CD14-positive monocyte (primary cell): ENCODE measurements around the gene CREBL2. TPM values are rescaled to one million over a fixed set of nuclear protein-coding genes. Genes with fewer than 3 reads are reported as not detected.
"Not testable (repeated sequence)": the region's sequence is repeated elsewhere in the genome, so short reads cannot be mapped to it uniquely, and the experiment has no call there.

Experiments used
- DNase-seq, 3 donors: peaks; one replicate each; pipeline ENCODE4 v3.0.0-alpha.2; 2011 to 2022
- H2AFZ ChIP-seq: 2 replicates; pipeline ENCODE4 v1.6.0; 2012; ENCODE audit warnings: mild to moderate bottlenecking, low read depth, low read length, inconsistent platforms; ENCODE audit not compliant: insufficient read depth, poor library complexity, severe bottlenecking
- H3K27ac ChIP-seq, 2 donors: 1 replicate in 1 of 2; 2 replicates in 1 of 2; pipeline ENCODE4 v1.5.1; 2012 to 2013; ENCODE audit warnings: low read length in 2 of 2, control low read depth in 1 of 2, inconsistent platforms in 1 of 2, low read depth in 1 of 2, mild to moderate bottlenecking in 1 of 2
- H3K27me3 ChIP-seq, 2 donors: one replicate each; pipeline versions ENCODE4 v1.6.0 to v1.6.1; 2011 to 2013; ENCODE audit warnings: low read length in 2 of 2; ENCODE audit not compliant: control insufficient read depth in 2 of 2, insufficient read depth in 2 of 2
- H3K36me3 ChIP-seq, 2 donors: replicated peaks in 1 of 2; 1 replicate in 1 of 2; 2 replicates in 1 of 2; pipeline versions ENCODE4 v1.5.1 to v1.6.1; 2012 to 2013; ENCODE audit warnings: low read length in 2 of 2, control low read depth in 1 of 2, inconsistent platforms in 1 of 2, mild to moderate bottlenecking in 1 of 2; ENCODE audit not compliant: insufficient read depth in 2 of 2, control insufficient read depth in 1 of 2
- H3K4me1 ChIP-seq, 2 donors: 1 replicate in 1 of 2; 2 replicates in 1 of 2; pipeline versions ENCODE4 v1.5.1 to v1.6.1; 2012 to 2013; ENCODE audit warnings: low read length in 2 of 2, control low read depth in 1 of 2, inconsistent platforms in 1 of 2, mild to moderate bottlenecking in 1 of 2, moderate library complexity in 1 of 2; ENCODE audit not compliant: insufficient read depth in 2 of 2, control insufficient read depth in 1 of 2
- H3K4me2 ChIP-seq: replicated peaks from 2 replicates; pipeline ENCODE3; 2012; ENCODE audit warnings: low read length, moderate library complexity, mild to moderate bottlenecking; ENCODE audit not compliant: poor library complexity, severe bottlenecking; ENCODE audit errors: extremely low read depth
- H3K4me3 ChIP-seq, 3 experiments: fragments of 200-600 bp in 1 of 3; sonication (generic) in 1 of 3; replicated peaks in 1 of 3; 1 replicate in 2 of 3; 2 replicates in 1 of 3; pipeline ENCODE4 v1.5.1; 2011 to 2013; ENCODE audit warnings: low read length in 3 of 3, mild to moderate bottlenecking in 3 of 3, control low read depth in 2 of 3, low read depth in 2 of 3, inconsistent platforms in 1 of 3, moderate library complexity in 1 of 3
- H3K79me2 ChIP-seq: 2 replicates; pipeline ENCODE4 v1.6.0; 2012; ENCODE audit warnings: mild to moderate bottlenecking, control low read depth, inconsistent platforms, low read length, moderate library complexity; ENCODE audit not compliant: insufficient read depth
- H3K9ac ChIP-seq: 2 replicates; pipeline ENCODE4 v1.6.0; 2017; ENCODE audit warnings: low read length, mild to moderate bottlenecking; ENCODE audit not compliant: insufficient read depth, poor library complexity, severe bottlenecking
- H3K9me3 ChIP-seq, 2 donors: replicated peaks in 1 of 2; 1 replicate in 1 of 2; 2 replicates in 1 of 2; pipeline versions ENCODE4 v1.5.1 to v1.6.1; 2012 to 2013; ENCODE audit warnings: low read length in 2 of 2, control low read depth in 1 of 2; ENCODE audit not compliant: control insufficient read depth in 1 of 2, insufficient read depth in 1 of 2
- H4K20me1 ChIP-seq: 2 replicates; pipeline ENCODE4 v1.6.0; 2012; ENCODE audit warnings: mild to moderate bottlenecking, low read length, control low read depth, moderate library complexity; ENCODE audit not compliant: insufficient read depth
- H3K27ac Mint-ChIP-seq, 7 donors: one replicate each; pipeline ENCODE4 v1.8.0; 2020; ENCODE audit warnings: mild to moderate bottlenecking in 7 of 7, mixed read lengths in 7 of 7, moderate library complexity in 6 of 7, inconsistent platforms in 2 of 7
- H3K27me3 Mint-ChIP-seq, 3 donors: one replicate each; pipeline ENCODE4 v1.8.0; 2021 to 2022; ENCODE audit warnings: low read depth in 3 of 3, mild to moderate bottlenecking in 3 of 3, mixed read lengths in 3 of 3, moderate library complexity in 3 of 3, inconsistent platforms in 1 of 3
- H3K36me3 Mint-ChIP-seq, 2 donors: one replicate each; pipeline ENCODE4 v1.8.0; 2020; ENCODE audit warnings: mixed read lengths in 2 of 2, inconsistent platforms in 1 of 2, mild to moderate bottlenecking in 1 of 2
- H3K4me1 Mint-ChIP-seq: one replicate; pipeline ENCODE4 v1.8.0; 2020; ENCODE audit warnings: mild to moderate bottlenecking, mixed read lengths
- H3K4me3 Mint-ChIP-seq, 2 donors: one replicate each; pipeline ENCODE4 v1.8.0; 2020; ENCODE audit warnings: mild to moderate bottlenecking in 2 of 2, mixed read lengths in 2 of 2, moderate library complexity in 1 of 2
- H3K9me3 Mint-ChIP-seq, 7 donors: one replicate each; pipeline ENCODE4 v1.8.0; 2020 to 2022; ENCODE audit warnings: mixed read lengths in 7 of 7, mild to moderate bottlenecking in 6 of 7, moderate library complexity in 6 of 7, inconsistent platforms in 2 of 7
- WGBS: methylation state at CpG from one replicate; pipeline ENCODE4 v1.1.5; 2013; ENCODE audit warnings: missing lambda C conversion rate; ENCODE audit not compliant: insufficient coverage; 5-methylcytosine and 5-hydroxymethylcytosine counted together
- intact Hi-C, 2 donors: fragments of 100-400 bp; cut with micrococcal nuclease; formaldehyde crosslinking; loops; one replicate each; pipeline versions ENCODE4 v1.15.0 to v1.15.1; 2023
- polyA plus RNA-seq, 3 donors: library from polyadenylated mRNA; depleted of rRNA in 1 of 3; unstranded in 2 of 3; stranded (reverse) in 1 of 3; fragments of 300-500 nt in 2 of 3; fragments of >200 nt in 1 of 3; fragmentation: Illumina TruSeq in 2 of 3; gene quantifications; 1 replicate in 2 of 3; 2 replicates in 1 of 3; pipeline ENCODE4 v1.2.3, GENCODE V29; 2012 to 2021
- TF ChIP-seq, protein P1 (sequence below): fragments of 200-600 bp; IDR thresholded peaks from one replicate; pipeline ENCODE4 v1.8.0; 2022; ENCODE audit warnings: antibody characterized with exemption, mild to moderate bottlenecking

CREBL2 gene
- polyA plus RNA-seq, 3 donors, result 14.4 to 45.9 (median 38.2) TPM

DNA sequence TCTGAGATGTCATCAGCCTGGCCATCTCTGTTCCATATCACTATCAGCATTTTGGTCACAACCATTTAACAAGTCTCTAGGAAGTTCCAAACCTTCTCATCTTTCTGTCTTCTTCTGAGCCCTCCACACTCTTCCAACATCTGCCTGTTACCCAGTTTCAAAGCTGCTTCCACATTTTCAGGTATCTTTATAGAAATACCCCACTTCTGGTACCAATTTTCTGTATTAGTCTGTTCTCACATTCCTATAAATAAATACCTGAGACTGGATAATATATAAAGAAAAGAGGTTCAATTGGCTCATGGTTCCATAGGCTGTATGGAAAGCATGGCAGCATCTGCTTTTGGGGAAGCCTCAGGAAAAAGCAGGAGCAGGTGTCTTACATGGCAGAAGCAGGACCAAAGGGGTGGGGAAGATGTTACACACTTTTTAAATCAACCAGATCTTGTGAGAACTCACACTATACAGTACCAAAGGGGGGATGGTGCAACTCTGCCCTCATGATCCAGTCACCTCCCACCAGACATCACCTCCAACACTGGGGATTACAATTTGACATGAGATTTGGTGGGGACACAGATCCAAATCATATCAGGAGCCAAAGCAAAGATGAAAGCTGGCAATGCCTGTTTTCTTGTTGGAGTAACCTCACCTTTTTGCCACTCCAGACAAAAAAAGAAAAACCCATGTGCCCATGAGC is 37.4 kb downstream of the CREBL2 start:
- Mint-ChIP-seq H3K27me3 (peaks cover 0 to 4% (median 1%) of the 10 kb centered on the region in 3 donors), H3K27ac (no peak overlapping the region), H3K4me3 (no peak overlapping the region), H3K4me1 (no peaks in the 10 kb centered on the region), H3K9me3 (peaks cover 24 to 42% (median 36%) of the 10 kb centered on the region in 7 donors), H3K36me3 (peaks cover 4 to 11% of the 10 kb centered on the region in 2 donors)
- Histone ChIP-seq H3K79me2 (no peaks in the 10 kb centered on the region), H3K4me3 (no peak overlapping the region), H3K27ac (no peak overlapping the region), H2AFZ (no peak overlapping the region), H3K4me2 (no peak overlapping the region), H3K27me3 (no peaks in the 10 kb centered on the region), H4K20me1 (no peaks in the 10 kb centered on the region), H3K9me3 (peaks cover 22 to 30% of the 10 kb centered on the region in 2 donors), H3K4me1 (no peaks in the 10 kb centered on the region), H3K9ac (no peak overlapping the region), H3K36me3 (peaks cover 3 to 5% of the 10 kb centered on the region in 2 donors)
- intact Hi-C loops, result loop anchor here in 1 of 2 donors (10.0 kb wide), 1 partner anchor 56 kb away; no protein-coding TSS in a partner anchor
- no peak for DNase-seq
- TF ChIP-seq, protein P1, sequence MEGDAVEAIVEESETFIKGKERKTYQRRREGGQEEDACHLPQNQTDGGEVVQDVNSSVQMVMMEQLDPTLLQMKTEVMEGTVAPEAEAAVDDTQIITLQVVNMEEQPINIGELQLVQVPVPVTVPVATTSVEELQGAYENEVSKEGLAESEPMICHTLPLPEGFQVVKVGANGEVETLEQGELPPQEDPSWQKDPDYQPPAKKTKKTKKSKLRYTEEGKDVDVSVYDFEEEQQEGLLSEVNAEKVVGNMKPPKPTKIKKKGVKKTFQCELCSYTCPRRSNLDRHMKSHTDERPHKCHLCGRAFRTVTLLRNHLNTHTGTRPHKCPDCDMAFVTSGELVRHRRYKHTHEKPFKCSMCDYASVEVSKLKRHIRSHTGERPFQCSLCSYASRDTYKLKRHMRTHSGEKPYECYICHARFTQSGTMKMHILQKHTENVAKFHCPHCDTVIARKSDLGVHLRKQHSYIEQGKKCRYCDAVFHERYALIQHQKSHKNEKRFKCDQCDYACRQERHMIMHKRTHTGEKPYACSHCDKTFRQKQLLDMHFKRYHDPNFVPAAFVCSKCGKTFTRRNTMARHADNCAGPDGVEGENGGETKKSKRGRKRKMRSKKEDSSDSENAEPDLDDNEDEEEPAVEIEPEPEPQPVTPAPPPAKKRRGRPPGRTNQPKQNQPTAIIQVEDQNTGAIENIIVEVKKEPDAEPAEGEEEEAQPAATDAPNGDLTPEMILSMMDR, result no peak

DNA sequence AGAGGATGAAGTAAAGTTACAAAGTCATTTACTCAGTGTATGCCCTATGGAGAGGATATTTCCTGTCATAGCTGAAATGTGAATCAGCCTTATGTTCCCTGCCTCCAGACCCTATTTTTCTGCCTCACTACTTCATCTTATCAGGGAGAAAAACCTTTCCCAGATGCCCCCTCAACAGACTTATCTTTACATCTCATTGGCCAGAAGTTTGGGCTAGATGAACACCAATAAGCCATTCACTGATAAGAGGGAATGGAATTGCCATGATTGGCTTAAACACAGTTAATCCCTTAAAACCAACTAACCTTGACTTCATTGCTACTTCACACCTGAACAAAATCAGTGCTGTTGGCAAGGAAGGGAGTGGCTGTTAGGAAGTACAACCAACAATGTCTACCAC is 40.1 kb downstream of the CREBL2 start:
- H3K36me3 Mint-ChIP-seq, result peaks cover 0 to 7% of the 10 kb centered on the region in 2 donors
- Histone ChIP-seq H3K9me3 (peaks cover 22 to 30% of the 10 kb centered on the region in 2 donors), H3K4me3 (no peak overlapping the region), H3K9ac (no peak overlapping the region), H3K36me3 (no peaks in the 10 kb centered on the region), H3K4me1 (no peaks in the 10 kb centered on the region), H3K4me2 (no peak overlapping the region), H3K79me2 (no peaks in the 10 kb centered on the region), H4K20me1 (no peaks in the 10 kb centered on the region), H2AFZ (no peak overlapping the region), H3K27me3 (no peaks in the 10 kb centered on the region), H3K27ac (no peak overlapping the region)
- H3K27me3 Mint-ChIP-seq, result peaks cover 1 to 4% (median 2%) of the 10 kb centered on the region in 3 donors
- intact Hi-C loops, result no loop called here
- H3K4me1 Mint-ChIP-seq, result peaks cover 6% of the 10 kb centered on the region
- TF ChIP-seq, protein P1, result no peak
- H3K4me3 Mint-ChIP-seq, result no peak overlapping the region
- DNase-seq, result no peak
- peaks cover 24 to 42% (median 36%) of the 10 kb centered on the region in 7 donors for H3K9me3 Mint-ChIP-seq
- no peak overlapping the region for H3K27ac Mint-ChIP-seq

DNA sequence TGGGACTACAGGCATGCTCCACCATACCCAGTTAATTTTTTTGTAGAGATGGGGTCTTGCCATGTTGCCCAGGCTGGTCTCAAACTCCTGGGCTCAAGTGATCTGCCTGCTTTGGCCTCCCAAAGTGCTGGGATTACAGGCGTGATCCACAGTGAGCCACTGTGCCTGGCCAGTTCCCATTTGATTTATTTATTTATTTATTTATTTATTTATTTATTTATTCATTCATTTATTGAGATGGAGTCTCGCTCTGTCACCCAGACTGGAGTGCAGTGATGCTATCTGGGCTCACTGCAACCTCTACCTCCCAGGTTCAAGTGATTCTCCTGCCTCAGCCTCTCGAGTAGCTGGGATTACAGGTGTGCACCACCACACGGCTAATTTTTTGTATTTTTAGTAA is 41.0 kb downstream of the CREBL2 start:
- H3K4me3 Mint-ChIP-seq, H4K20me1 ChIP-seq, H3K36me3 Mint-ChIP-seq, H3K4me1 Mint-ChIP-seq, H3K27ac Mint-ChIP-seq, H3K9ac ChIP-seq, H3K36me3 ChIP-seq, H3K27me3 Mint-ChIP-seq, H2AFZ ChIP-seq, intact Hi-C loops, H3K4me1 ChIP-seq, H3K27ac ChIP-seq, H3K79me2 ChIP-seq, H3K4me2 ChIP-seq, DNase-seq, H3K4me3 ChIP-seq, H3K27me3 ChIP-seq: not testable (repeated sequence)
- WGBS, result no CpG with 5 or more reads among the region's 4 CpGs
- peaks cover 19 to 33% (median 29%) of the 10 kb centered on the region in 7 donors for H3K9me3 Mint-ChIP-seq
- H3K9me3 ChIP-seq, result peaks cover 21 to 23% of the 10 kb centered on the region in 2 donors
